Endodermal cell (in vitro differentiated cells): ENCODE measurements around the gene RPS15. TPM values are rescaled to one million over a fixed set of nuclear protein-coding genes. Genes with fewer than 3 reads are reported as not detected.

Source experiments
- DNase-seq: peaks from one replicate; pipeline ENCODE4 v3.0.0-alpha.2; 2017
- H3K27ac ChIP-seq: 2 replicates; pipeline ENCODE4 v1.5.1; 2013; ENCODE audit warnings: mild to moderate bottlenecking, low read depth, low read length, moderate library complexity
- H3K27me3 ChIP-seq: 2 replicates; pipeline ENCODE4 v1.6.1; 2013; ENCODE audit warnings: mild to moderate bottlenecking, low read length, moderate library complexity; ENCODE audit not compliant: insufficient read depth, control insufficient read depth, poor library complexity, severe bottlenecking
- H3K36me3 ChIP-seq: 2 replicates; pipeline ENCODE4 v1.7.0; 2013; ENCODE audit warnings: mild to moderate bottlenecking, low read length, moderate library complexity; ENCODE audit not compliant: control insufficient read depth, insufficient read depth
- H3K4me1 ChIP-seq: one replicate; pipeline ENCODE4 v1.7.0; 2013; ENCODE audit warnings: low read length; ENCODE audit not compliant: control insufficient read depth, insufficient read depth
- H3K4me3 ChIP-seq: 2 replicates; pipeline ENCODE4 v1.5.1; 2013; ENCODE audit warnings: mild to moderate bottlenecking, low read length, moderate library complexity
- H3K9ac ChIP-seq: 2 replicates; pipeline ENCODE4 v1.6.1; 2013; ENCODE audit warnings: mild to moderate bottlenecking, low read length, moderate library complexity; ENCODE audit not compliant: poor library complexity, severe bottlenecking; ENCODE audit errors: extremely low read depth
- H3K9me3 ChIP-seq: 2 replicates; pipeline ENCODE4 v1.6.1; 2013; ENCODE audit warnings: mild to moderate bottlenecking, low read length, moderate library complexity; ENCODE audit not compliant: control insufficient read depth
- H3K27ac Mint-ChIP-seq: 2 replicates; pipeline ENCODE4 v1.8.0; 2020; ENCODE audit warnings: mixed read lengths
- H3K27me3 Mint-ChIP-seq: 2 replicates; pipeline ENCODE4 v1.8.0; 2021; ENCODE audit warnings: mild to moderate bottlenecking, mixed read lengths; ENCODE audit not compliant: insufficient read depth
- H3K36me3 Mint-ChIP-seq: 2 replicates; pipeline ENCODE4 v1.8.0; 2020; ENCODE audit warnings: low read depth, mixed read lengths
- H3K4me1 Mint-ChIP-seq: 2 replicates; pipeline ENCODE4 v1.8.0; 2020; ENCODE audit warnings: mixed read lengths
- H3K4me3 Mint-ChIP-seq: 2 replicates; pipeline ENCODE4 v1.8.0; 2020; ENCODE audit warnings: mild to moderate bottlenecking, moderate library complexity, mixed read lengths
- H3K9me3 Mint-ChIP-seq: 2 replicates; pipeline ENCODE4 v1.8.0; 2020; ENCODE audit warnings: mild to moderate bottlenecking, mixed read lengths
- WGBS, 2 experiments: methylation state at CpG; one replicate each; pipeline versions ENCODE4 v1.1.5 to v1.1.7; 2013; ENCODE audit warnings: missing lambda C conversion rate in 2 of 2, mixed read lengths in 1 of 2; ENCODE audit not compliant: insufficient coverage in 1 of 2, insufficient read length in 1 of 2; 5-methylcytosine and 5-hydroxymethylcytosine counted together
- total RNA-seq, 2 donors: library from RNA; stranded (reverse); fragmentation: NEBNext Ultra II Directional in 1 of 2; extraction: Animal tissue kit (Norgen Biotek cat#: 25700) in 1 of 2; gene quantifications; 2 replicates in 1 of 2; 3 replicates in 1 of 2; pipeline ENCODE4 v1.2.1, GENCODE V29; 2021
- TF ChIP-seq, protein P1 (sequence below): fragments of 200-600 bp; sonication (generic); conservative IDR thresholded peaks from 2 replicates; pipeline ENCODE4 v1.5.0; 2021; ENCODE audit warnings: antibody characterized with exemption, mild to moderate bottlenecking

RPS15 gene
- total RNA-seq, 2 donors from 2014 or later = 1,298 to 1,321 TPM

DNA sequence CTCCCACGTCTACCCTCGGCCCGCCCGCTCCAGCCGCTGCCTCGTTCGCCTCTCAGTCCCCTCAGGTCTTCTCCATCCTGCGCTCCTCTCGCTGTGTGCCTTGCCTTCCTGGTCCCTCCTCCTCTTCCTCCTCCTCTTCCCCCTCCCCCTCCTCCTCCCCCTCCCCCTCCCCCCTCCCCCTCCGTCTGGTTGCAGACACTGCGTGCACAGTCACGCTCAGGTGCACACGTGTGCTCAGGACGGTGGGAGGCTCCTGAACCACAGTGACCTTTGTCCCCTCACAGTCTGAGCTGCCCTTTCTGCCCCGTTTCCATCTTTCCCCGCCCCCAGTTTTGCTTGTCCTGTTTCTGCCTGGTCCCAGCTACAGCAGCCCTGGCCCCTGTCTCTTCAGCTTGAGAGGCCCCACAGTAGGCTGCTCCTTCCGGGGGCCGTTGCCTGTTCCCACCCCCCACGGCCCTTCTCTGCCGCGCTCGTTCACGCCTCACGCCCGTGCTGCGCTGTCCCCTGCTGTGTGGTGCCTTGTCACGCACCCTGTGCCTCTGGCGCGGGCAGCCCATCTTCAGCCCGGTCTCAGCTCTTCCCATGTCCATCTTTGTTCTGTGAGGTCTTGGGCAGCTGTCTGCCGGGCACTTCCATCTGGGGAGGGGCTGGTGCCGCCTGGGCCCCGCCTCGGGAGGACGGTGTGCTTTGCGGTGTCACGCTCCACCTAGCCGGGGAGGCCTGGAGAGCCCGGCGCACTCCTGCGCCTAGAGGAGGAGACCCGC is 13.8 kb upstream of the RPS15 start:
- Mint-ChIP-seq H3K9me3 (no peaks in the 10 kb centered on the region), H3K4me1 (no peaks in the 10 kb centered on the region), H3K27ac (no peak overlapping the region), H3K27me3 (no peaks in the 10 kb centered on the region), H3K36me3 (peaks cover 47% of the 10 kb centered on the region), H3K4me3 (no peak overlapping the region)
- Histone ChIP-seq H3K27me3 (no peaks in the 10 kb centered on the region), H3K4me3 (no peak overlapping the region), H3K36me3 (peaks cover 79% of the 10 kb centered on the region), H3K27ac (peak overlapping the region; percentile 63), H3K9me3 (no peaks in the 10 kb centered on the region), H3K9ac (no peak overlapping the region), H3K4me1 (no peaks in the 10 kb centered on the region)
- no peak for DNase-seq
- TF ChIP-seq, protein P1, sequence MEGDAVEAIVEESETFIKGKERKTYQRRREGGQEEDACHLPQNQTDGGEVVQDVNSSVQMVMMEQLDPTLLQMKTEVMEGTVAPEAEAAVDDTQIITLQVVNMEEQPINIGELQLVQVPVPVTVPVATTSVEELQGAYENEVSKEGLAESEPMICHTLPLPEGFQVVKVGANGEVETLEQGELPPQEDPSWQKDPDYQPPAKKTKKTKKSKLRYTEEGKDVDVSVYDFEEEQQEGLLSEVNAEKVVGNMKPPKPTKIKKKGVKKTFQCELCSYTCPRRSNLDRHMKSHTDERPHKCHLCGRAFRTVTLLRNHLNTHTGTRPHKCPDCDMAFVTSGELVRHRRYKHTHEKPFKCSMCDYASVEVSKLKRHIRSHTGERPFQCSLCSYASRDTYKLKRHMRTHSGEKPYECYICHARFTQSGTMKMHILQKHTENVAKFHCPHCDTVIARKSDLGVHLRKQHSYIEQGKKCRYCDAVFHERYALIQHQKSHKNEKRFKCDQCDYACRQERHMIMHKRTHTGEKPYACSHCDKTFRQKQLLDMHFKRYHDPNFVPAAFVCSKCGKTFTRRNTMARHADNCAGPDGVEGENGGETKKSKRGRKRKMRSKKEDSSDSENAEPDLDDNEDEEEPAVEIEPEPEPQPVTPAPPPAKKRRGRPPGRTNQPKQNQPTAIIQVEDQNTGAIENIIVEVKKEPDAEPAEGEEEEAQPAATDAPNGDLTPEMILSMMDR = no peak
- 91 to 94% methylated on average over 18 to 39 of the region's 42 CpGs for WGBS, 2 experiments

- no peaks in the 10 kb centered on the region for H3K4me1 Mint-ChIP-seq
Measured at GRCh38 chr19:1425102-1425837, 12.9 kb upstream of the RPS15 start.

GRCh38 chr19:1425902-1426301 is 12.3 kb upstream of the RPS15 start:
- Histone ChIP-seq H3K36me3 (peaks cover 82% of the 10 kb centered on the region), H3K9me3 (no peaks in the 10 kb centered on the region), H3K4me3 (no peak overlapping the region), H3K4me1 (no peaks in the 10 kb centered on the region), H3K9ac (no peak overlapping the region), H3K27me3 (no peaks in the 10 kb centered on the region), H3K27ac (peak overlapping the region; percentile 71)
- Mint-ChIP-seq H3K4me3 (no peak overlapping the region), H3K27ac (peak overlapping the region; percentile 55), H3K27me3 (no peaks in the 10 kb centered on the region), H3K4me1 (no peaks in the 10 kb centered on the region), H3K9me3 (no peaks in the 10 kb centered on the region), H3K36me3 (peaks cover 47% of the 10 kb centered on the region)
- DNase-seq = no peak
- TF ChIP-seq, protein P1 = no peak
- WGBS, 2 experiments = 91 to 95% methylated on average over 11 to 14 of the region's 14 CpGs

More at GRCh38 chr19:1425102-1425837, 12.9 kb upstream of the RPS15 start:
- DNase-seq = no peak
- no peak overlapping the region for H3K4me3 Mint-ChIP-seq
- H3K27me3 ChIP-seq = no peaks in the 10 kb centered on the region
- H3K4me3 ChIP-seq = no peak overlapping the region
- H3K27ac Mint-ChIP-seq = no peak overlapping the region
- H3K9me3 ChIP-seq = no peaks in the 10 kb centered on the region
- no peaks in the 10 kb centered on the region for H3K4me1 ChIP-seq
- no peak overlapping the region for H3K9ac ChIP-seq
- no peaks in the 10 kb centered on the region for H3K9me3 Mint-ChIP-seq
- H3K36me3 Mint-ChIP-seq = peaks cover 47% of the 10 kb centered on the region
- H3K27ac ChIP-seq = peak overlapping the region; percentile 71
- no peaks in the 10 kb centered on the region for H3K27me3 Mint-ChIP-seq
- H3K36me3 ChIP-seq = peaks cover 85% of the 10 kb centered on the region
- TF ChIP-seq, protein P1 = no peak
- 94 to 95% methylated on average over 27 to 33 of the region's 33 CpGs for WGBS, 2 experiments
